C4-2B (cell line): ENCODE measurements around the gene GRIK4.

ENCODE experiments used
- H3K27ac ChIP-seq: fragments of 450-650 bp; 2 replicates; pipeline ENCODE4 v1.5.1; 2017
- ZFX ChIP-seq: fragments of 450-650 bp; IDR thresholded peaks from 2 replicates; pipeline ENCODE4 v1.6.1; 2017
- TF ChIP-seq, protein P1 (sequence below): fragments of 450-650 bp; conservative IDR thresholded peaks from 2 replicates; pipeline ENCODE4 v1.5.1; 2017; ENCODE audit warnings: mild to moderate bottlenecking

Gene GRIK4

DNA sequence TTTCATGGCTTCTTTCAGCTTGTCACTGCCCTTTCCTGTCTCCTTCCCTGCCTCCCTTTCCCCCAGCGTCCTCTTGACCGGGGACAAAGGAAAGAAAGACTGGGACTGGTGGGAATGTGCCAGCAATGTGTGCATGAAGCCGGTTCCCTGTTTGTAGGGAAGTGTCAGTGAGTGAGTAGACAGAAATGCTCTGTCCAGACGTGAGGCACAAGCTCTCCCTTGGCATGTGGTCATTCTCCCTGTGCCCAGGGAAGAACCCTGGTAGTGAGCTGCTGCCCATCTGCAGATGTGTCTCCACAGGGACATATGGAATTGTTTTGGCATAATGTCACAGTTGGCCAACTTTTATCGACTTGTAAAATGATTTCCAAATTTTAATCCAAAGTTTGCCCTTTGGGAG lies 426.0 kb downstream of the GRIK4 start:
- TF ChIP-seq, protein P1, sequence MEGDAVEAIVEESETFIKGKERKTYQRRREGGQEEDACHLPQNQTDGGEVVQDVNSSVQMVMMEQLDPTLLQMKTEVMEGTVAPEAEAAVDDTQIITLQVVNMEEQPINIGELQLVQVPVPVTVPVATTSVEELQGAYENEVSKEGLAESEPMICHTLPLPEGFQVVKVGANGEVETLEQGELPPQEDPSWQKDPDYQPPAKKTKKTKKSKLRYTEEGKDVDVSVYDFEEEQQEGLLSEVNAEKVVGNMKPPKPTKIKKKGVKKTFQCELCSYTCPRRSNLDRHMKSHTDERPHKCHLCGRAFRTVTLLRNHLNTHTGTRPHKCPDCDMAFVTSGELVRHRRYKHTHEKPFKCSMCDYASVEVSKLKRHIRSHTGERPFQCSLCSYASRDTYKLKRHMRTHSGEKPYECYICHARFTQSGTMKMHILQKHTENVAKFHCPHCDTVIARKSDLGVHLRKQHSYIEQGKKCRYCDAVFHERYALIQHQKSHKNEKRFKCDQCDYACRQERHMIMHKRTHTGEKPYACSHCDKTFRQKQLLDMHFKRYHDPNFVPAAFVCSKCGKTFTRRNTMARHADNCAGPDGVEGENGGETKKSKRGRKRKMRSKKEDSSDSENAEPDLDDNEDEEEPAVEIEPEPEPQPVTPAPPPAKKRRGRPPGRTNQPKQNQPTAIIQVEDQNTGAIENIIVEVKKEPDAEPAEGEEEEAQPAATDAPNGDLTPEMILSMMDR = no peak
- TF ChIP-seq ZFX = no peak
- no peak overlapping the region for H3K27ac ChIP-seq

DNA sequence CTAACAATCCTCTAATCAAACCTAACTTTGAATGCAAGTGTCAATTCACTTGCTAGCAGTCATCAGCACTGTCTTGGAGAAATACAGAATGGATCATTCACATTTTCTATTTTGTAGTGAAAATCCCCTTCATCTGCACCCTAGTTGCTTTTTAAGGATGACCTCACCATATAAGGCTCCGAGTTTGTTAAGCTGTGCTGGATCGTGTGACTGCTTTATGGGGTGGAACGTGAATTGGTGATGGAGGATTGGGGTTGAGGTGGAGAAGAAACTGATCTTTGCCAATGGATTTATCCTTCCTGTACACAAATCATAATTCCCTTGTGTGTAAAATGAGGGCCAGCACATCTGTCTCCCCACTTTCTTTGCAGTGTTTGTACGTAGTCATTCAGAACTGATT lies 426.7 kb downstream of the GRIK4 start:
- H3K27ac ChIP-seq = no peak overlapping the region
- TF ChIP-seq, protein P1 = no peak
- no peak for TF ChIP-seq ZFX

DNA sequence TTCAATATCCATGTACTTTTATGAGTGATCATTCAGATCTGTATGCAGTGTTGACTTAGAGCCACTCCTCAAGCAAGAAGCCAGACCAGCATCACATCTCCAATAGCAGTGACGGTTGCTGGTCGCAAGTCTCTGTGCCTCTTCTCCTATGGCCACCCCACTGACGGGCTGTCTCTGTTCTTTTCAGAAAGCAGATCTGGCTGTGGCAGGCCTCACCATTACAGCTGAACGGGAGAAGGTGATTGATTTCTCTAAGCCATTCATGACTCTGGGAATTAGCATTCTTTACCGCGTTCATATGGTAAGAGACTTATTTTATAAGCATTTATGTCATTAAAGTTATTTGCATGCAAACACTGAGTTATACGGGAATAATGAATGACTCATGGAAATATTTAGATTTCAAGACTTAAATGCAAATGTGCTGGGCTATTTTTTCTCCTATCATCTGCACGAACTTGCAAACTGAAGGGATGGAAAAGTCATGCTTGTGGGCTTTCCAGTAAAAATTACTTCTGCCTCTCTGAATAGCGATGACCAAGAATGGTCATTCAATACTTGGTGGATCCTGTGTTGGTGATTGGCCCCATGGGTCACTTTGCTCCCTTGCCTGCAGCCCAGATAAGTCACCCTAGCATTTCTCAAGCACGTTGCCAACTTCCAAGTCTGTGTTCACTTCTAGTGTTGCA lies 428.8 kb downstream of the GRIK4 start:
- TF ChIP-seq, protein P1 = no peak
- TF ChIP-seq ZFX = no peak
- no peak overlapping the region for H3K27ac ChIP-seq

DNA sequence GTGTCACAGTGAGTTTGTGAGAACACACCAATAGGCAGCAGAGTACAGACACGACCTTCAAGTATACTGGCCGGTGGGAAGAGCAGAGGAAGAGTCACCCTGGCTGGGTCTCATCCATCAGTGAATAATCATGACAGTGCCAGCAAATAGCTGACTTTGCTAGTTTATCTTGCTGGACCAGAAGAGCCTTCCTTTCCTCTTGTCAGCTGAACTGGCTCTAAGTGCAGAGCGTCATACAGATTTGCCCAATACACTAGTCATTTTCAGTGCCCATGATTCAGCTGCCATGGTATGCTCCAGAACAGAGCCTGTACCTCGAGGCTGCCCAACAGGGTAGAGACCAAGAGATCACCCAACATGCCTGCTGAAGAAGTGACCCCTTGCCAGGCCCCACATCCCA lies 429.5 kb downstream of the GRIK4 start:
- TF ChIP-seq, protein P1 = no peak
- TF ChIP-seq ZFX = no peak
- H3K27ac ChIP-seq = no peak overlapping the region

DNA sequence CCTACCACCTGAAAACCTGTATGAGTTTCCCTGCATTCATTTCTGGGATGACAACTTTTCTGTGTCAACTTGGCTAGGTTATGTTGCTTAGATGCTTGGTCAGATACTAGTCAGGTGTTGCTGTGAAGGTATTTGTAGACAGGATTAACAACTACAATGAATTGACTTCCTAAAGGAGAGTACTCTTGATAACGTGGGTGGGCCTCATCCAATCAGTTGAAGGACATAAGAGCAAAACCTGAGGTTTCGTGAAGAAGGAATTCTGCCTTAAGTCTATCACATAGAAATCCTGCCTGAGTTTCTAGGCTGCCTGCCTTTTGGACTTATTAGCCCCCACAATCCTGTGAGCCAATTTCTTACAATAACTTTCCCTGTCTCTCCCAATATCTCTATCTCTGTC lies 431.2 kb downstream of the GRIK4 start:
- TF ChIP-seq, protein P1 = no peak
- TF ChIP-seq ZFX = no peak
- H3K27ac ChIP-seq = no peak overlapping the region

DNA sequence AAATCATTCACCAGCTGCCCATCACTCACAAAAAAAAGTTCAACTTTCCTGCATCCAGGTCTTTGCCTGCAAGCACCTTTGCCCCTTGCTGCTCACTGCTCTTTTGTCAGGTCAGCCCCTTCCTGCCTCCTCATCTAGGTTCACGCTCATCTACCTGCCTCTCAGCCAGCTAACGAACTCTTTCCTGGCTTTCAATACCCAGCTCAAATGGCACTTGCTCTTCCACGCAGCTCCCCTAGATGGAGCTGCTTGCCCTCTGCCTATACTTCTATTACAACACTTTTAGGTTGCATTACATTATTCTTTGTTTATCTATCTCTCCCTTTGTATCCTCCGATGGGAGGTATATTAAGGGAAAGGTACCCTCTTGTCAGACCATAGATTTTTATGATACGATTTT lies 433.5 kb downstream of the GRIK4 start:
- TF ChIP-seq, protein P1 = peak; percentile 53
- TF ChIP-seq ZFX = no peak

DNA sequence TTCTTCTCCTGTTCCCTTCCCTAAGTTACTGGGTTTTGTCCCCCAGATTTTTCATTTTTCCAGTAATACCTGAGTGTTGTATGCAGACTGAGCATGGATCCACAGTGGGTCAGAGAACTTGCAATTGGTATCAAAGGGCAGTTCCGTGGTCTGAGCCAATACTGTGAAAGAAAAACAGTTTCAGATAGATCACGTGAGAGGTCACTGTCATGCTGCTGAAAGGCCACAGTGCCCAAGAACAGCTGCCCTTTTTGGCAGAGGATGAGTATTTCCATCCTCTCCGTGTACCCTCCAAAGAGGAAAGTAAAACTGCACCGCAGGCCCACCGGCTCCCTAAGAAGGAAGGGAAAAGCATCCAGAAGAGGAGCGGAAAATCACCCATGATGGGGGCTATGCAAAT lies 439.3 kb downstream of the GRIK4 start:
- TF ChIP-seq, protein P1 = no peak
- TF ChIP-seq ZFX = no peak
- H3K27ac ChIP-seq = no peak overlapping the region

More for the DNA sequence above, 433.5 kb downstream of the GRIK4 start:
- H3K27ac ChIP-seq = no peak overlapping the region
